ENCODE results near the gene ZCWPW1.
A peak's percentile ranks its signal among the peaks of the same experiment; 100 is the strongest.

The ZCWPW1 gene

GRCh38 chr7:100428199-100428966 lies at the start of gene ZCWPW1:
Gene ZCWPW1, minus strand, starts transcription at chr7:100428703. Its CDS starts 8,054 bp downstream, at chr7:100420649.
- DNase-seq = peak; percentile 98

- no peak for DNase-seq
These were observed 49.4 kb upstream of the ZCWPW1 start for GRCh38 chr7:100477871-100478267.

GRCh38 chr7:100476903-100477870 lies 48.7 kb upstream of the ZCWPW1 start:
- DNase-seq = peak; percentile 23 to 45

GRCh38 chr7:100476101-100476780 lies 47.7 kb upstream of the ZCWPW1 start:
- no peak for DNase-seq

- no peak for DNase-seq
These were observed 47.0 kb upstream of the ZCWPW1 start for GRCh38 chr7:100475549-100475948.

DNA sequence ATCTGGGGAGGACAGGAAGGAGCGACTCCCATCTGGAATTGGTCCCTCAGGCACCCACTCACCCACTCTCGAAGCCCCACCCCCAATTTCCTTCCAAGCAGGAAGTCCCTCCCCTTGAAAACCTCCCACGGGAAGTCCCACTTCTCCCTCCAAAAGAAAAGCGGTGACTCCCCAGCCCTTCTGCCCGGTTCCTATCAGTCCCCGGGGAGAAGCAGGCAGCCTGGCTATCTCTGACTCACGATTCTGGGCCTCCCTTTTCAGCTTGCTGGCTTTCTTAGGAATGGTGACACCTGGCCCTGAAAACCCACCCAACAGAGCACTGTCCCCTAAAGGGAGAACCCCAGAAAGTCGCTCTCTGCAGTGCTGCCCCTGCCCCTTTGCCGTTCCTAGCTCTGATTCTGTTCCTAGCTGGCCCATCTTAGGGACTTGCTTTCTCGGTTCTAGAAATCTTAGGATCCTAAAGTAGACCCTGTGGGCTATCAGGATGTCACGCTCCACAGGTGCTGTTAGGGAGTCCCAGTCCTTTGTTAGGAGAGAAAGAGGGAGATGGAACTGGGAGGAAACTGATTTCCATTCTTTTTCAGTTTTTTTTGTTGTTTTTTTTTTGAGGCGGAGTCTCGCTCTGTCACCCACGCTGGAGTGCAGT lies 44.5 kb upstream of the ZCWPW1 start:
- no peak for DNase-seq

GRCh38 chr7:100472121-100472851 lies 43.8 kb upstream of the ZCWPW1 start:
- no peak for DNase-seq

- no peak for DNase-seq
These were observed 42.5 kb upstream of the ZCWPW1 start for GRCh38 chr7:100471021-100471420.

DNA sequence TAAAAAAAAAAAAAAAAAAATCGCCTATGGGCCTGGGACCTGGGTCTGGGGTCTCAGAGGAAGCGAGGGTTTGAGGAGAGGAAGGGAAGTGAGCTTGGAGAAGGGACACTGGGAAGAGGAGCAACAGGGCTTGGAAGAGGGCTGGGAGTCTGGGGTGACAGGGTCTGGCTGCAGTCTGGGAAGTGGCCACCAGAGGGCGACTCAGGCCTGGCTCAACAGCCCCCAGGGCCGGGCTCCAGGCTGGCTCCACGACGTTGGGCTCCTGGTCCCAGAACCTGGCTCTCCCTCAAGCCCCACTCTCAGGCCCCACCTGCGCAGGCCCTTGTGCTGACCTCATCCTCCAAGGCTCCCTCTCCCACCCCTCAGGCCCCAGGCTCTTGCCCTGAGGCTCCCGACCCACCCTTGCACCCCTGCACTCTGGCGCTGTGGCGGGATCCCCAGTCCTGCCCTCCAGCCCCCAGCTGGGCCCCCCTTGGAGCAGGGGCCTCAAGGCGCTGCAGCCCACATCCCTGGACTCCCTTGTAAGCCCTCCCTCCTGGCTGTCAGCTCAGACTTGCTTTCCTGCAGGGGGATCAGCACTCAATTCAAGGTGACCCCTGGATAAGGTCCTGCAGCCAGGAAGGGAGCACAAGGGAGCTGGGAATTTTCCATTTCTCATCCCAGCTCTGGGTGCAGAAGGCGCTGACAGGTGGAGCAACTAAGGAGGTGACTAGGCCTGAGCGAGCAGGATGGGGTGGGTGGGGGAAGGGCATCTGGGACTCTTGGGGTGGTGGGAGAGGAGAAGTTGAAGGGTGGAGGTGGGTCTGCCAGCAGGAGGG lies 40.9 kb upstream of the ZCWPW1 start:
- DNase-seq = peak; percentile 77 to 81

GRCh38 chr7:100467638-100468373 lies 39.3 kb upstream of the ZCWPW1 start:
- DNase-seq = no peak

- DNase-seq = no peak
These were observed 38.4 kb upstream of the ZCWPW1 start for GRCh38 chr7:100466653-100467605.

GRCh38 chr7:100465702-100466311 lies 37.3 kb upstream of the ZCWPW1 start:
- peak in 1 of 2 donors; percentile 38 for DNase-seq

DNA sequence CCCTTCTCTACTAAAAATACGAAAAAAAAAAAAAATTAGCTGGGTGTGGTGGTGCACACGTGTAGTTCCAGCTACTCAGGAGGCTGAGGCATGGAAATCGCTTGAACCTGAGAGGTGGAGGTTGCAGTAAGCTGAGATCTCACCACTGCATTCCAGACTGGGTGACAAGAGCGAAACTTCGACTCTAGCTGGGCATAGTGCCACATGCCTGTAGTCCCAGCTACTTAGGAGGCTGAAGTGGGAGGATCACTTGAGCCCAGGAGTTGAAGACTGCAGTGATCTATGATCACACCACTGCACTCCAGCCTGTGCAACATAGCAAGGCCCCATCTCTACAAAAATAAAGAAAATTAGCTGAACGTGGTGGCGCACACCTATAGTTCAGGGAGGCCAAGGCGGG lies 36.8 kb upstream of the ZCWPW1 start:
- no peak for DNase-seq

DNA sequence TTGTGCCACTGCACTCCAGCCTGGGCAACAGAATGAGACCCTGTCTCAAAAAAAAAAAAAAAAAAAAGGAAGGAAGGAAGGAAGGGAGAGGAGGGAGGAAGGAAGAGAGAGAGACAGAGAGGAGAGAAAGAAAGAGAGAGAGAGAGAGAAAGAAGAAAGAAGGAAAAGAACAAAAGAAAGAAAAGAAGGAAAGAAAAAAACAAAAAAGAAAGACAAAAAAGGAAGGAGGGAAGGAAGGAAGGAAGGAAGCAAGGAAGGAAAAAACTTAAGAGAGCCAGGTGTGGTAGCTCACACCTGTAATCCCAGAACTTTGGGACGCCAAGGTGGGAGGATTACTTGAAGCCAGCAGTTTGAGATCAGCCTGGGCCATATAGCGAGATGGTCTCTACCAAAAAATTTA lies 36.3 kb upstream of the ZCWPW1 start:
- DNase-seq = no peak

GRCh38 chr7:100464210-100464660 lies 35.7 kb upstream of the ZCWPW1 start, which contains the start of gene SPACDR:
Gene SPACDR, minus strand, starts transcription at chr7:100464260. Its CDS starts 235 bp downstream, at chr7:100464025.
- DNase-seq = no peak

DNA sequence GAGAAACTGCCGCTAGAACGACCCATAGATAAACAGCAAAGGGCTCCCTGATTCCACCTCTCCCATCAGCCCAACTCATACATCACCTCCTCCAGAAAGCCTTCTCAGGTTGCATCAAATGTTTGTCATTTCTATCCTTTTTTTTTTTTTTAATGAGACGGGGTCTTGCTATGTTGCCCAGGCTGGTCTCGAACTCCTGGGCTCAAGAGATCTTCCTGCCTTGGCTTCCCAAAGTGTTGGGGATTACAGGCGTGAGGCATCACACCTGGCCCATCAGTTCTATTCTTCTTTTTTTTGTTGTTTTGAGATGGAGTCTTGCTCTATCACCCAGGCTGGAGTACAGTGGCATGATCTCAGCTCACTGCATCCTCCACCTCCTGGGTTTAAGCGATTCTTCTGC lies 28.5 kb upstream of the ZCWPW1 start:
- DNase-seq = no peak

DNA sequence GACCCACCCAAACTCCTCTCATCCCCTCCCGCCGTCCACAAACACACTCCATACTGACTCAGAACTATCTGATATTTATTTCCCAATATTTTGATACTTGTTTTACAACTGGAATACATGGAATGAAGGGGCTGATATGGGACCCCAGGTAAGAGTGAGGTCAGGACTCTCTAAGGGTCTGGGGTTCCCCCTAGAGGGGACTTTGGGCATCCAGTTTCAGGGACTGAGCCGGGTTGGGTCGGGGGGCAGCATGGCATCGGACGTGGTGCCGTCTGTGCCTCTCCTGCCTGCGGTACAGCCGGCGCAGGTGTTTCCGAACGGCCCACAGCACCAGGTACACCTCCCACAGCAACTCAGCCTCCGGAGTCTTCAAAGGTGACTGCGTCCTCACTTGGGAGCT lies 28.1 kb upstream of the ZCWPW1 start:
- DNase-seq = no peak

- DNase-seq = no peak
These were observed 26.7 kb upstream of the ZCWPW1 start for GRCh38 chr7:100455206-100455605.
